ENCODE results near the gene CDT1.

The CDT1 gene

GRCh38 chr16:88816736-88817535 lies 13.3 kb downstream of the CDT1 start:
- Histone ChIP-seq H3K9ac (ENCODE audit: low read length) (no peak overlapping the region), H3K9me3 (ENCODE audit: insufficient read depth, low read length) (peaks cover 4% of the 10 kb centered on the region; the same call in 1 of the 2 replicates), H3K4me3 (ENCODE audit: insufficient read depth, low read length, poor library complexity, severe bottlenecking) (no peak overlapping the region), H2AFZ (ENCODE audit: low read depth, low read length, severe bottlenecking) (no peak overlapping the region), H4K20me1 (ENCODE audit: low read depth, low read length) (no peaks in the 10 kb centered on the region), H3K9me2 (replicated peaks; ENCODE audit: insufficient read depth, low read length) (no peaks in the 10 kb centered on the region), H3K36me3 (ENCODE audit: low read length) (no peaks in the 10 kb centered on the region), H3K27ac (ENCODE audit: low read depth, low read length) (no peak overlapping the region), H3K4me2 (ENCODE audit: low read depth, low read length, poor library complexity, severe bottlenecking) (no peak overlapping the region), H3F3A (ENCODE audit: insufficient read depth) (no peaks in the 10 kb centered on the region; the same call in 1 of the 2 replicates), H3K79me2 (ENCODE audit: insufficient read depth, low read length) (no peaks in the 10 kb centered on the region), H3K27me3 (ENCODE audit: low read length) (no peaks in the 10 kb centered on the region)
- TF ChIP-seq CTCF (IDR thresholded peaks at IDR 0.05; ENCODE audit: insufficient read depth, low read length, poor library complexity, severe bottlenecking) (no peak), EZH2phosphoT487 (conservative IDR thresholded peaks at IDR 0.05; ENCODE audit: low read length) (no peak)

GRCh38 chr16:88817785-88818574 lies 14.4 kb downstream of the CDT1 start:
- Histone ChIP-seq H3K27ac (ENCODE audit: low read depth, low read length) (no peak overlapping the region), H3K9me3 (ENCODE audit: insufficient read depth, low read length) (no peaks in the 10 kb centered on the region), H3K79me2 (ENCODE audit: insufficient read depth, low read length) (no peaks in the 10 kb centered on the region), H3K27me3 (ENCODE audit: low read length) (no peaks in the 10 kb centered on the region), H4K20me1 (ENCODE audit: low read depth, low read length) (no peaks in the 10 kb centered on the region), H3F3A (ENCODE audit: insufficient read depth) (no peaks in the 10 kb centered on the region; the same call in 1 of the 2 replicates), H3K36me3 (ENCODE audit: low read length) (no peaks in the 10 kb centered on the region), H2AFZ (ENCODE audit: low read depth, low read length, severe bottlenecking) (no peak overlapping the region), H3K9ac (ENCODE audit: low read length) (no peak overlapping the region), H3K9me2 (replicated peaks; ENCODE audit: insufficient read depth, low read length) (no peaks in the 10 kb centered on the region), H3K4me3 (ENCODE audit: insufficient read depth, low read length, poor library complexity, severe bottlenecking) (no peak overlapping the region), H3K4me2 (ENCODE audit: low read depth, low read length, poor library complexity, severe bottlenecking) (no peak overlapping the region)
- TF ChIP-seq CTCF (IDR thresholded peaks at IDR 0.05; ENCODE audit: insufficient read depth, low read length, poor library complexity, severe bottlenecking) (no peak), EZH2phosphoT487 (conservative IDR thresholded peaks at IDR 0.05; ENCODE audit: low read length) (no peak)

GRCh38 chr16:88818575-88818874 lies 14.9 kb downstream of the CDT1 start:
- TF ChIP-seq CTCF (IDR thresholded peaks at IDR 0.05; ENCODE audit: insufficient read depth, low read length, poor library complexity, severe bottlenecking) (no peak), EZH2phosphoT487 (conservative IDR thresholded peaks at IDR 0.05; ENCODE audit: low read length) (no peak)
- H3K4me3 ChIP-seq (ENCODE audit: insufficient read depth, low read length, poor library complexity, severe bottlenecking) = no peak overlapping the region
- no peaks in the 10 kb centered on the region; the same call in 1 of the 2 replicates for H3F3A ChIP-seq (ENCODE audit: insufficient read depth)
- H4K20me1 ChIP-seq (ENCODE audit: low read depth, low read length) = no peaks in the 10 kb centered on the region
- no peaks in the 10 kb centered on the region for H3K36me3 ChIP-seq (ENCODE audit: low read length)
- H3K79me2 ChIP-seq (ENCODE audit: insufficient read depth, low read length) = no peaks in the 10 kb centered on the region
- no peak overlapping the region for H2AFZ ChIP-seq (ENCODE audit: low read depth, low read length, severe bottlenecking)
- H3K9me2 ChIP-seq (replicated peaks; ENCODE audit: insufficient read depth, low read length) = no peaks in the 10 kb centered on the region
- H3K9ac ChIP-seq (ENCODE audit: low read length) = no peak overlapping the region
- no peak overlapping the region for H3K27ac ChIP-seq (ENCODE audit: low read depth, low read length)
- no peak overlapping the region for H3K4me2 ChIP-seq (ENCODE audit: low read depth, low read length, poor library complexity, severe bottlenecking)
- H3K9me3 ChIP-seq (ENCODE audit: insufficient read depth, low read length) = no peaks in the 10 kb centered on the region
- no peaks in the 10 kb centered on the region for H3K27me3 ChIP-seq (ENCODE audit: low read length)
